BLaER1 (cell line): Measurements from ENCODE around the gene CDH4.

Source experiments
- H3K27ac ChIP-seq: shearing (Covaris generic); formaldehyde crosslinking; 2 replicates; pipeline ENCODE4 v1.8.1; 2022
- H3K27me3 ChIP-seq: shearing (Covaris generic); formaldehyde crosslinking; 2 replicates; pipeline ENCODE4 v1.8.1; 2022
- H3K36me3 ChIP-seq: shearing (Covaris generic); formaldehyde crosslinking; 2 replicates; pipeline ENCODE4 v1.8.1; 2022
- H3K4me1 ChIP-seq: shearing (Covaris generic); formaldehyde crosslinking; 2 replicates; pipeline ENCODE4 v1.8.1; 2022
- H3K4me2 ChIP-seq: shearing (Covaris generic); formaldehyde crosslinking; 2 replicates; pipeline ENCODE4 v1.8.1; 2022
- H3K4me3 ChIP-seq: shearing (Covaris generic); formaldehyde crosslinking; 2 replicates; pipeline ENCODE4 v1.8.1; 2022
- H3K9ac ChIP-seq: shearing (Covaris generic); formaldehyde crosslinking; 2 replicates; pipeline ENCODE4 v1.8.1; 2022
- H3K9me3 ChIP-seq: shearing (Covaris generic); formaldehyde crosslinking; 2 replicates; pipeline ENCODE4 v1.8.1; 2022
- H4K20me1 ChIP-seq: shearing (Covaris generic); formaldehyde crosslinking; 2 replicates; pipeline ENCODE4 v1.8.1; 2022
- Cebpa-rat ChIP-seq: shearing (Covaris generic); IDR thresholded peaks from 2 replicates; pipeline ENCODE4 v1.8.1; 2022

CDH4 gene

DNA sequence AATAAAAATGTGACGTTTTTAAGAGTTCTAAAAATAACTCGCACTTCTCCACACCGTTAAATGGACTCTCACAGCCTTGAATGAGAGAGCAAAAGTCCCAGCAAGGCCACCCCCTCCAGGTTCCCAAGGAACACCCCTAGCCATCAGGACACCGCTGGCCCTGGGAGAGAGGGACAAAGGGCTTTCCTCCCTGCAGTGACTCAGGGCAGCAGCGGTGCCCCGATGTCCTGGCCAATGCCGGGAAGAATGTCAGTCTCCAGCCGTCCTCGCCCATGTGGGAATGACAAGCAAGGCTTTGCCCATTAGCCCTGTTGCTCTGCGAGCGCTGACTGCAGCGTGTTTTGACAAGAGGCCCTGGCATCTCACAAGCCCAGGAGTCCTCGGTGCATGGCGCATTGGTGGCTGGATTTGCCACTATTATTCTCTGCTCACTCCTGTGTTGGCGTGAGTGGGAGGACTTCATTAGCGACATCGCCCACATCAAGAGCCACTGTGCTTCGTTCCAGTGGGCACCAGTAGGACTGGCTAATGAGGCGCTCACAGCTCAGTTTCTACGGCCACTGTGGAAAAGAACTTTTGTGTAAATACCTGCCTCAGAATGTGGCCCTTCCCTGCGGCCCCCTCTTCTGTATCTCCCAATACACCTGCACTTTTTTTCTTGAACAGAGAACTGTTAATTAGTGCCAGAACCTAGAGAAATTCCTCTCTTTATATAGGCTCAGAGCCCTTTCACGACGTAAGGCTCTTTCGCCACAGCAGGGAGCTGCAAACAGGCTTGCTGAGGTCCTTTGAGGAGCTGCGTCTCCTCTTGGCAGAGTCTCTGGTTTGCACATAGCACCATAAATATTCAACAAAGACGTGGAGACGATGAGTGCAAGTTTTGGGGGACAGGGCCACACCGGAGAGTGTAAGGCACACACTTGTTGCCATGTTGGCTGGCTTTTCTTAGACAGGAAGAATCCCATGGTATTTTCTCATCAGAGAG is 477.0 kb downstream of the CDH4 start:
- no peak for TF ChIP-seq Cebpa-rat
- Histone ChIP-seq H3K27ac (no peak overlapping the region), H3K27me3 (no peaks in the 10 kb centered on the region), H3K4me2 (no peak overlapping the region), H3K9me3 (0 out of 2 replicates have a peak, but pooled peaks cover 8% of the 10 kb centered on the region), H3K4me3 (no peak overlapping the region), H3K9ac (no peak overlapping the region), H4K20me1 (no peaks in the 10 kb centered on the region), H3K4me1 (peaks cover 44% of the 10 kb centered on the region), H3K36me3 (no peaks in the 10 kb centered on the region)

DNA sequence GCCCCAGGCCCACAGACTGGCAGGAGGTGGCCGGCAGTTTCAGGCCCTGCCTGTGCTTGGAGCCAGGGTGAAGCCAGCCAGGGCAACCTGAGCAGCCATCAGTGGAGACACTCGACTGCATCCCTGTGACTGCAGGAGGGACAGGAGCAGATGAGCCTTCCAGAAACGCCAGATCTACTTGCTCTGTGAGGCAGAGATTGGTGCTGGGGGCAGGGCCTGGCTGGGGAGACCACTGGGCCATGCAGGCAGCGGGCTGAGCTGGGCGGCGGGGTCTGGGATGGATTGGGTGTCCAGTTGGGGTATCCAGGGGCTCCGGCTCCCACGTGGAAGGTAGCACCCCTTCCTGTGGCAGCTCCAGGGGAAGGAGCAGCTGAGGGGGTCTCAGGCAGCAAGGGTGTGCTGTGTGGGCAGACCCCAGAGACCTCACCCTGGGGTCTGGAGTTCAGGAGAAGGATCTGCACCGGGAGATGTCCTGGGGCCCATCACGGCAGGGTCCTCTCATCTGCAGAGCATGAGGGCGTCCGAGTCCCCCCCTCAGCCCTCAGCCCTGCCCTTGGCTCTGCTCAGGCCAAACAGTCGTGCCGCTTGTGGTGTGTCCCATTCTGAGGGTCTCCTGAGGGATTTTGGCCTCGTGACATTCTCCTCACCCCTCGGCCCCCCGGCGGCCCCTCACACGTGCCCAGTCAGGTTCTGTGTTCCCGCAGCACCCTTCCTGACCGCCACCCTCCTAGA is 478.7 kb downstream of the CDH4 start:
- TF ChIP-seq Cebpa-rat, result no peak
- Histone ChIP-seq H3K9ac (no peak overlapping the region), H3K4me2 (no peak overlapping the region), H3K27me3 (no peaks in the 10 kb centered on the region), H3K36me3 (no peaks in the 10 kb centered on the region), H3K4me3 (no peak overlapping the region), H4K20me1 (peaks cover 10% of the 10 kb centered on the region), H3K27ac (no peak overlapping the region), H3K4me1 (peaks cover 54% of the 10 kb centered on the region), H3K9me3 (0 out of 2 replicates have a peak, but pooled peaks cover 8% of the 10 kb centered on the region)

DNA sequence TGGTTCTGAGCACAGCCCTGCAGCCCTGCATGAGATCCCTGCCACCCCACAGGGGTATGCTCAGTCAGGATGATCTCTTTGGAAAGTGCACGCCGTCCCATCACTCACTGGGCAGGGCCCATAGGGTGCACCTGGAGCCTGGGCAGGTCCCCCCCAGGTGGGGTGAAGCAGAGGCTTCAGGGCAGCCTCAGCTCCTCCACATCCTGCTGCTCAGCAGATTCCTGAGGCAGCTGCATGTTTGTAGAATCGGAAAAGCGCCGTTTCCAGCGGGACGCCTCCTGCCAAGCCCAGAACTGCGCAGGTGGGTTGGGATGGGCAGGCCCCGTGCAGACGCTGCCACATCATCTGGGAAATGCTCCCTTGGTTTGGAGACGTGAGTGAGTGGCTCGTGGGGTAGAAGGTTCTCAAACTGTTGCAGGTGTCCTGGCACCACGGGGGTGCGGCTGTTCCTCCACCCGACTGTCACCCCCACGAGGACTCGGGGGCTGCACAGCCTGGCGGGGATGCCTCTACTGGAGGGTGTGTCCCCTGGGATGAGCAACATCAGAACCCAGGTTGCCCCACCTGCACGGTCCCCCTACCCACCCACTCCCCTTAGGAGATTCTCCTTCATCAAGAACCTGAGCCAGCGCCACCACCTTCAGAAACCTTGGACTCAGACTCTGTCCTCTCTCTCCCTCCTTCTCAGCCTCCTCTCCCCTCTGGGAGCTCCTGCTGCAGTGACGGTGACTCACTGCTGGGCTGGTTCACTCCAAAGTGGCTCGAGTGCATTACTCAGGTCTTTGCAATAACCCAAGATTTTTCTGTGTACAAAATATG is 479.5 kb downstream of the CDH4 start:
- TF ChIP-seq Cebpa-rat, result no peak
- H3K4me3 ChIP-seq, result no peak overlapping the region
- no peaks in the 10 kb centered on the region for H3K36me3 ChIP-seq
- H3K4me2 ChIP-seq, result no peak overlapping the region
- H4K20me1 ChIP-seq, result peaks cover 16% of the 10 kb centered on the region
- no peak overlapping the region for H3K27ac ChIP-seq
- H3K4me1 ChIP-seq, result peaks cover 61% of the 10 kb centered on the region
- 0 out of 2 replicates have a peak, but pooled peaks cover 6% of the 10 kb centered on the region for H3K9me3 ChIP-seq
- H3K9ac ChIP-seq, result no peak overlapping the region
- H3K27me3 ChIP-seq, result no peaks in the 10 kb centered on the region

DNA sequence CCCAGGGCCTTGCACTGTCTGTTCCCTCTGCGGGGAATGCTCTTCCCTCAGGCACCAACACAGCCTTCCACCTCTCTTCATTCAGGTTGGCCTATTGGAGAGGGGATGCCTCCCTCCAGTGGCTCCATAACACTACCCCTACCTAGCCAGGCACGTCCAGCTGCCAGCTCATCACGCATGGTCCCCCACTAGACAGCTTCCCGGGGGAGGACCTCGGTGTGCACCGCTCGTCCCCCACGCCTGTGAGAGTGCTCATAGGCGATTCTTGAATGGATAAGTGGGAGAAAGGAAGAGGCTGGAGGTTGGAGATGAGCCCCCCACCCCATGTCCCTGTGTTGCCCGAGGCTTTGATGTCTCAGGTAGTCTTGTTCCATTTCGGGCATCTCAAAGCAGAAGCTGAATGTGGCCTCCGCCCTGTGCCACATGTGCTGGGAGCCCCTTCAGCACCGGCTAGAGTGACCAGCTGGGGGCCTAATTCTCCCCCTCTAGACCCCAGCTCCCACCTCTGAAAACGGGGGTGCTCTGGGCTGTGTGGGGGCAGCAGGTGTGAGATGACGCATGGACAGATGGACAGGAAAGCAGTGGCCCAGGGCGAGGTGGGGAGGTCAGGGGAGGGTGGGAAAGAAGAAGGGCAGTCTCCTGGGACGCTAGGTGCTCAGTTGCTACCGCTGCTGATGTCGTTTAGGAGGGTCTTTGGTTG is 480.6 kb downstream of the CDH4 start:
- H3K4me2 ChIP-seq, result peak overlapping the region; percentile 97
- 0 out of 2 replicates have a peak, but pooled peaks cover 2% of the 10 kb centered on the region for H3K27me3 ChIP-seq
- peaks cover 25% of the 10 kb centered on the region for H4K20me1 ChIP-seq
- no peak overlapping the region for H3K9ac ChIP-seq
- H3K4me1 ChIP-seq, result peaks cover 66% of the 10 kb centered on the region
- no peak overlapping the region for H3K4me3 ChIP-seq
- H3K27ac ChIP-seq, result no peak overlapping the region
- no peaks in the 10 kb centered on the region for H3K9me3 ChIP-seq
- no peak for TF ChIP-seq Cebpa-rat
- H3K36me3 ChIP-seq, result no peaks in the 10 kb centered on the region

DNA sequence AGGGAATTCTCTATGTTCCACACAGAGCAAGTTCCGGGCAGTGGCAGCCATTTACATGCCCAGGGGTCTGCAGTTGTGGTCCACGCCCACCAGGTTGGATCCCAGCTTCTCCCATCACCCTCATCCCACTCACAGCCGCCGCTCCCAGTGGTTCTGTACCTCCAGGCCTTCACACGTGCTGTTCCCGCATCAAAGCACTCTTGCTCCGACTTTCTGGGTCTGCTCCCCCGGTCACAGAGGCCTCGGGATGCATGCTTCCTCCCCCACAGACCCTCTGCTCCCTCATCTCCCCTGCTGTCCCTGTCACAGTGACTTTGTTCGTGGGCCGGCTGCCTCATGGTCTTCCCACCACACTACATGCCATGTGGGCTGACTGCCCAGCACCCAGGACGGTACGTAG is 481.2 kb downstream of the CDH4 start:
- Histone ChIP-seq H4K20me1 (peaks cover 31% of the 10 kb centered on the region), H3K4me2 (peak overlapping the region; percentile 97), H3K9ac (no peak overlapping the region), H3K4me1 (peaks cover 66% of the 10 kb centered on the region), H3K9me3 (no peaks in the 10 kb centered on the region), H3K4me3 (no peak overlapping the region), H3K27me3 (0 out of 2 replicates have a peak, but pooled peaks cover 6% of the 10 kb centered on the region), H3K36me3 (no peaks in the 10 kb centered on the region), H3K27ac (no peak overlapping the region)
- no peak for TF ChIP-seq Cebpa-rat

DNA sequence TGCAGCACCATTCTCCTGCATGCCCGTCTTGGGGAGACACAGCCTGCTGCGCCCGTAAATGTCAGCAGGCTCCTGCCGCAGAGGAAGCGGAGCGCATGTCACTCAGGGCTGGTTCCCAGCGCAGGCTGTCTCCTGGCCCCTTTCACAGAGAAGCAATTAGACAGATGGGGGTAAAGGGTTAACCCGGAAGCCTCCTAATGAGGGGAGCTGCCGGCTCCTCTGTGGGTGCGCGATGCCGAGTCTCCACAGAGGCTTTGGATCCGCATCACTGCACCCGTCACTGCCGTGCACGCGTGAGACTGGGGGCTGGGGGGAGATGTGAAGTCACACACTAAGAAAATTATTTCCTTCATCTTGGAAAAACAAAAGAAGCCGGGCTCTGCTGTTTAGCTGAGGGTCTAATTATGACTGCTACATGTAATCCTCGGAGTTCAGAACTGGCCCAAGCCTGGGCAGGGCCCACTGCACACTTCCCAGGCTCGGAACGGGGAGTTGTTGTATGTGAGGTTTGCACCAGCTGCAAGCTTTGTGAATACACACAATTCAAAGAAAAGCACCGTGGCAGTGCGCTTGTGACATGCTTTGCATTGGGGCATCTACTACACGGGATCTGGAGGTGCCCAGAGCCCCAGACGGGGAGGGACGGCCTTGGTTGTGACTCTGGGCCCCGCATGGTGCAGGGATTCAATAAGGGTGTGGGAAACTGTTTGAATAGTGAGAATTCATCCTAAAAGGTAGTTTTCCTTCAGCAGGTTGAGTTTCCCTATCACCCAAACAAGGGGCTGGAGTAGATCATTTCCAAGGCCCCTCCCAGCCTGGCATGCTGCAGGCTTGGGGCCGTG is 482.1 kb downstream of the CDH4 start:
- TF ChIP-seq Cebpa-rat, result no peak
- peak overlapping the region; percentile 29; the same call in 1 of the 2 replicates for H3K27ac ChIP-seq
- H3K4me1 ChIP-seq, result peaks cover 70% of the 10 kb centered on the region
- H3K9me3 ChIP-seq, result no peaks in the 10 kb centered on the region
- H3K36me3 ChIP-seq, result no peaks in the 10 kb centered on the region
- H3K4me3 ChIP-seq, result peak overlapping the region; percentile 38; the same call in 1 of the 2 replicates
- 0 out of 2 replicates have a peak, but pooled peaks cover 10% of the 10 kb centered on the region for H3K27me3 ChIP-seq
- H3K4me2 ChIP-seq, result peak overlapping the region; percentile 97
- peaks cover 40% of the 10 kb centered on the region for H4K20me1 ChIP-seq
- peak overlapping the region; percentile 30; the same call in 1 of the 2 replicates for H3K9ac ChIP-seq

DNA sequence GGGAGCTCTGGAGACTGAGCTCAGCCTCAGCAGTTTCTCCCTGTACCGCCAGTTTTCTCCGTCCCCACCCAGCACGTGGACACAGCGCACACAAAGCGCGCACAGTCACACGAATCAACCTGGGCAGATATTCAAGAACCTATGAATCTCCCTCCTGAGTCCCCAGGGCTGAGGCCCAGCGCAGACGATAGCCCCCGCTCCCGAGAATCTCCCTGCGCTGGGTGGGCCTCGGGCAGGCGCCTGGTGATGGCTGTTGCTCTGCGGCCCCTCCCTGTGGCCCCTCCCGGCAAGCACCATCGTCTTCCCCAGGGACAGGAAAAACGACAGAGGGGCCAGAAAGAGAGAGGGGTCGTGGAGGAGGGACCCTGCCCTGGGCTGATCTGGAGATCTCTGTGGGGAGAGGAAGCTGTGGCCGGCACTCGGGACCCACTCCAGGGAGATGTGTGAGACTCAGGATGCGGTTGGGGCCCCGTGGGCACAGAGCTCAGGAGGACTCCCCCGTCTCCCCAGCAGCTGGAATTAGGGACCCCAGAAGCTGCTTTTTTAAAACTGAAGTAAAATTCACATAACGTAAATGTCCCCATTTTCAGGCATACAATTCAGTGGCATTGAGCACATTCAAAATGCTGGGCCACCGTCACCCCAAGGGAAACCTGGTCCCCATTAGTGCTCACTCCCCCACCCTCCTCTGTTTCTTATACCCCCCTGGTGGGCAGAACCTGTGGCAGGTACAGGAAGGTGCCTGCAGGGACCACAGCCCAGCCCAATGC is 482.9 kb downstream of the CDH4 start:
- 0 out of 2 replicates have a peak overlapping the region, but pooled peaks have one; percentile 30 for H3K9ac ChIP-seq
- peak overlapping the region; percentile 97 for H3K4me2 ChIP-seq
- peak overlapping the region; percentile 38 for H3K4me3 ChIP-seq
- TF ChIP-seq Cebpa-rat, result no peak
- H4K20me1 ChIP-seq, result peaks cover 44% of the 10 kb centered on the region
- no peaks in the 10 kb centered on the region for H3K36me3 ChIP-seq
- 0 out of 2 replicates have a peak, but pooled peaks cover 10% of the 10 kb centered on the region for H3K27me3 ChIP-seq
- H3K27ac ChIP-seq, result peak overlapping the region; percentile 29; the same call in 1 of the 2 replicates
- peaks cover 71% of the 10 kb centered on the region for H3K4me1 ChIP-seq
- H3K9me3 ChIP-seq, result no peaks in the 10 kb centered on the region

DNA sequence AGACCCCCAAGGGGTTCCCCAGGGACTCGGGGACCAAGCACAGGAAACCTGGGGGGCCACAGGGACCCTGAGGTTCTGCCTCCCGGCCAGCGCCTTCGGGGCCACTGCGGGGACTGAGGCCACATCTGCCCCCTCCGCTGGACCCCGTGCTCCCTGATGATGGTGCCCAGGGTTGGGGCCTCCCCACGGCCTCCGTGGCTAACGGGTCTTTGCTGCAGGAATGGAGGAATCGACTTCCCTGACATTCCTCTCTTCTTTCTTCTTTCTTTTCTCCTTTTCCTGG is 483.4 kb downstream of the CDH4 start:
- Histone ChIP-seq H4K20me1 (peaks cover 44% of the 10 kb centered on the region), H3K27ac (no peak overlapping the region), H3K4me1 (peaks cover 71% of the 10 kb centered on the region), H3K27me3 (0 out of 2 replicates have a peak, but pooled peaks cover 10% of the 10 kb centered on the region), H3K9me3 (no peaks in the 10 kb centered on the region), H3K4me3 (0 out of 2 replicates have a peak overlapping the region, but pooled peaks have one; percentile 38), H3K9ac (no peak overlapping the region), H3K4me2 (peak overlapping the region; percentile 97), H3K36me3 (no peaks in the 10 kb centered on the region)
- no peak for TF ChIP-seq Cebpa-rat
